Measurements from ENCODE around the gene KCNMB1.

DNA sequence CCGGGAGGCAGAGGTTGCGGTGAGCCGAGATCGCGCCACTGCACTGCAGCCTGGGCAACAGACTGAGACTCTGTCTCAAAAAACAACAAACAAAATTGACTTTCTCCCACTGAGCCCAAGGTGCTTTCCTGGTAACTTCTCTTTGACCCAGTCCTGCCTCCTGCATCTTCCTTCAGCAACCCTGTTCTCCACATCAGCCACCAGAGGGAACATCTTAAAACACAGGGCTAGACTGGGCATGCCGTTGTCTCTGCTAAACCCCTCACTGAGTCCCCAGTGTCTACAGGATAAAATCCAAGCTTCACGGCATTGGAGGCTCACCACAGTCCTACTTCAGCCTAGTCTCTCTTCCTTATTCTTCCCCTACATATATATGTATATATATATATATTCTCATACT is 39.8 kb upstream of the KCNMB1 start:
- TF ChIP-seq, protein P1, sequence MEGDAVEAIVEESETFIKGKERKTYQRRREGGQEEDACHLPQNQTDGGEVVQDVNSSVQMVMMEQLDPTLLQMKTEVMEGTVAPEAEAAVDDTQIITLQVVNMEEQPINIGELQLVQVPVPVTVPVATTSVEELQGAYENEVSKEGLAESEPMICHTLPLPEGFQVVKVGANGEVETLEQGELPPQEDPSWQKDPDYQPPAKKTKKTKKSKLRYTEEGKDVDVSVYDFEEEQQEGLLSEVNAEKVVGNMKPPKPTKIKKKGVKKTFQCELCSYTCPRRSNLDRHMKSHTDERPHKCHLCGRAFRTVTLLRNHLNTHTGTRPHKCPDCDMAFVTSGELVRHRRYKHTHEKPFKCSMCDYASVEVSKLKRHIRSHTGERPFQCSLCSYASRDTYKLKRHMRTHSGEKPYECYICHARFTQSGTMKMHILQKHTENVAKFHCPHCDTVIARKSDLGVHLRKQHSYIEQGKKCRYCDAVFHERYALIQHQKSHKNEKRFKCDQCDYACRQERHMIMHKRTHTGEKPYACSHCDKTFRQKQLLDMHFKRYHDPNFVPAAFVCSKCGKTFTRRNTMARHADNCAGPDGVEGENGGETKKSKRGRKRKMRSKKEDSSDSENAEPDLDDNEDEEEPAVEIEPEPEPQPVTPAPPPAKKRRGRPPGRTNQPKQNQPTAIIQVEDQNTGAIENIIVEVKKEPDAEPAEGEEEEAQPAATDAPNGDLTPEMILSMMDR (IDR thresholded peaks at IDR 0.05 in 4 of 5, conservative IDR thresholded peaks at IDR 0.05 in 1 of 5), result no peak
- no peak for TF ChIP-seq POLR2A (IDR thresholded peaks at IDR 0.05)
